HG02763 (cell line): ENCODE data around the gene TLE3.

Source experiments
- ATAC-seq: cut with Tn5 transposase; IDR thresholded peaks from one replicate; pipeline ENCODE4 v1.9.1; 2021; ENCODE audit warnings: mild to moderate bottlenecking, moderate library complexity; ENCODE audit not compliant: unreplicated experiment

Gene TLE3

DNA sequence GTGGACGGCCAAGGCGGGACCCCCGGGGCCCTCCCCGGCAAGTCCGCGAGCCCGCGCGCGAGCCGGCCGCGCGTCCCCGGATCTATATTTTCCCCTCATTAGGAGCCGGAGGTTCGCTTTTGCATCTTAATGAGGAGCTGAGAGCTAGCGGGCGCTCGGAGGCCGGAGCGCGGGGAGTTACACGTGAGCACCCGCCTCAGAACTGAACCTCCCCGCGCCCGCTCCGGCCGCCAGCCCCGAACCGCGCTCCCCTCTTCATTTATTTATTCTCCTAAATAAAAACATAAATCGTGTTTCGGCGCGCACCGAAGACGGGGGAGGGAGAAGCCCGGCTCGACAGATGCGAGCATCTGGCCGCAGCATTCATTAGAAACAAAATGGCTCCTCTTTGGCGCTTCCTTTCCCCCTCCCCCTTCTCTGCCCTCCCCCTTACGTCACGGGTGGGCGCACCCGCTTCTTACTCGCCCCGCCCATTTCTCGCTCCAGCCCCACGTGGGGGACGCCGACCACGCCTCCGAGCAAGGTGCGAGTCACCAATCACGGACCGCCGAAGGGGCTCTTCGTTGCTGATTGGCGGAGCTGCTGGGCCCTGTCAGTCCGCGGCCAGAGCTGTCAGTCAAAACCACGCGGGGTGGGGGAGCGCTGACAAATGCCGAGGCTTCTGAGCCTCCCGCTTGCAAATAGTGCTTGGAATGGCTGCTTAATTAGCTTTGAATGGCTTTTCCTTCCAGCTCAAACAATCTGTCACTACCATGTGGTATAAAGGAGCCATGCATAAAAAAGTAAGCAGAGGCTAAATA is 1.6 kb upstream of the TLE3 start:
- ATAC-seq, result peak; percentile 57

DNA sequence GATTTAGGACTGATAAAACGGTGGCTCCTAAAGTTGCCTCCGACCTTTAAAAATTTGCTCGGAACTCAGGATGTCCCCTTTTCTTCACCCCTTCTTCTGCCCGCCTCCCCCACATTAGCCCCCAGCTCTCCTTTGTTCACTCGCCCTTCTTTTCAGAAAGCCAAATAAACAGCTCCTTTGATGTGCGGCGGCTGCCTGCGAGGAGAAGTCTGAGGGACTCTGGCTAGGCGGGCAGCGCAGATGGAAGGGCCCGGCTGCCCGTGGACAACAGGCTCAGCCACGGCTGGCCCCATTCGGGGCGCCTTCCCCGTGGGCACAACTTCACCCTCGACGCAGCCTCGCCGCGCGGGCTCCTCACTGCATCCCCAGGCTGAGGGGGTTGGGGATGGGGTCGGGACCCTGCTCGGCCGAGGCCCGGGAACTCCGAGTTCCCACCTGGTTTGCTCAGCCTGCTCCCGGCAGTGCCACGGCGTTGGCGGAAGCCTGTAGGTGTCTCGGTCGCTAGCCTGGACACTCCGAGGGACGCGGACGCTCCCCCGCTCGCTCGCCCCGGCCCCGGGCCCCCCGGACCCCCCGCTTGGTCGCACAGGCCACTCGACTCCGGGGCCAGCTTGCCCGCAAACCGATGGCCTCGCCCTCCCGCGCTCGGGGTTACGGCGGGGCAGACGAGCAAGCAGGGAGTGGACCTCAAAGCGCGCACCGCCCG is 897 bp upstream of the TLE3 start:
- ATAC-seq, result no peak

DNA sequence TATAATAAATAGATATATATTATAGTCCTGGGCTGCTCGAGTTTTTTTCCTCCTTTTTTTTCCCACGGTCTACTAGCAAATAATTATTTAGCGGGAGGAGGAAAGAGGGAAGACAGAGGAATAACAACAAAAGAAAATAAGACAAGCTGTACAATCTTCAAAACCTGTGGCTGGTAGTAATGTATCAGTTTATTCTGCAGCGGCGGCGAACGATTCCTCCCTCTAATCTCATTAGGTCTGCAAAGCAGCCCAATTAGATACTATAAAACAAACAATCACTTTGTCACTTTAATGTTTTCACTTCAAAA is 390 bp upstream of the TLE3 start:
- no peak for ATAC-seq

DNA sequence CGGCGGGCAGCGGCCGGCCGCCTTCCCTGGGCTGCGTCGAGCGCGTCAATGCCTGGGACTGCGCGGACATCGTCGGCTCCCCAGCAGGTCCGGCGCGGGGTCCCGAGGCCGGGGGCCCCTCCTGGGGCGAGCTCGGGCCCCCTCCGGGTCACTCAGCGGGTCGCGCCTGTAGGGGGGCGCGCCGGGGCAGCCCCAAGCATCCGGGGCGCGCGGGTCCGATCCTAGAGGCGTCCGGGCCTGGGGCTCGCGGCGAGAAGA is 725 bp downstream of the TLE3 start:
- no peak for ATAC-seq

DNA sequence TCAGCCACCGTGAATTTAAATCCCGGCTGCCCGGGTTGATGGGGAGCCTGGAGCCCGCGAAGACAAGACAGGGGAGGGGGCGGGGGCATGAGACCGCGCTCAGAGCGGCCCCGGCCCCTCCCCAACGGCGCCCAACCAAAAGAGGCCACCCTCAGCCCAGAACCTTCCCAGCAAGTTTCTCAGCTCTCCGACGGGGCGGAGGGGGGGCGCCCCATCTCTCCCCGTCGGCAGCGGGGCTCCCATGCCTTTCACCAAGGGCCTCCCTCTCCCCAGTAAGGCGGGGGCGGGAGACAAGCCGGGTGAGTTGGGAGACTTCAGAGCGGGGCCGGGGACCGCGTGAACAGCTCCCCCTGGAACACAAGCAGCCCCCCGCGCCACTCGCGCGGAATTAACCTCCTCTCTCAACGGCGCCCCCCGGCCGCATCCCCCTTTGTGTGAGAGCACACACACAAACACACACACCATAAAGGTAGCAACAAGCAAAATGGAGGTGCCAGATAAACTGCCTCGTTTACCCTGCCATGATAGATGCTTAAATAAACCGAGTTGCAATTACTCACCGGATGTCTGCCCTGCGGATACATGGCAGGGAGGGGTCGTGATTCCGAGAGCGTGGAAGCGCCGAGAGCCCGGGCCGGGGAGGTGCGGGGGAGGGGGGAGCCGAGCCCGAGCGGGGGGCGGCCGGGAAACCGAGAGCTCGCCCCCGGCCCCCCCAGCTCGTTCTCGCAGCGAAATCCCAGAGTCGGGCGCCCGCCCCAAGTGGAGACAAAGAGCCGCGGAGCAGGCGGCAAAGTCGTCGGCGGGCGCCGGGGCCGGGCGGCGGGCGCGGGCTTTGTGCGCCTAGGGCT is 1.3 kb downstream of the TLE3 start:
- ATAC-seq, result no peak

DNA sequence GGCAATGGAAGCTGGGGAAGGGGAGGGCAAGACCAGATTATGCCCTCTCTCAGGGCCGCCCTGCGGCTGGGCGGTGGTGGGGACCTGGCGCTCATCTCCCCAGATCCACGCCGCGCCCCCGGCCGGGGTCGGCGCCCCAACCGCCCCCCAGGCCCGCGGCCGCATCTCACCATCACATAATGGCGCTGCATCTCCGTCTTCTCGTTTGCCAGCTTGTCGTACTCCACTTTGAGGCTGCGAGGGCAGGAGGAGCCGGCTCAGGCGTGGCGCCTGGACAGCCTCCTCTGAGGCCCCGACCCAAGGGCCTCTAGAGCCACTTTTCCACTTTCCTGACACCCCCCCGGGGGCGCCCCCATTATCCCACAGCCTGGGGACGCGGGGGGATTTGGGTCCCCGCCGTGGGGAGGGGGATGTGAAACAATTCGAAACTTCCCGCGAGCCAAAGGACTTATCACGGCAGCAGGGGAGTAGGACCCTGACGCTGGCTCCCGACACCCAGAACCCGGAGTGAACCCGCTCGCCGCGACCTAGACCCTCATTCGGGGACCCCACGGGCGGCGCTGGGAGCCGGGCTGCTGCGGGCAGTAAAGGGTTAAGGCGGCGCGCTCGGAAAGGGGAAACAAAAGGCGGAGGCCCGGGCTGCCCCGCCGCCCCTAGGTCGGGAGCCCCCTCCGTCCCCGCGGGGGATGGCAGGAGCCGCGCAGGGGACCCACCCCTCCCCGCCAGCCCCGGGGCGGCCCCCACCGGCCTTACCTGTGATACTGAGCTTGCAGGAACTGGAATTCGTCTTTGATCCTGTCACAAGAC is 2.1 kb downstream of the TLE3 start:
- ATAC-seq, result no peak

DNA sequence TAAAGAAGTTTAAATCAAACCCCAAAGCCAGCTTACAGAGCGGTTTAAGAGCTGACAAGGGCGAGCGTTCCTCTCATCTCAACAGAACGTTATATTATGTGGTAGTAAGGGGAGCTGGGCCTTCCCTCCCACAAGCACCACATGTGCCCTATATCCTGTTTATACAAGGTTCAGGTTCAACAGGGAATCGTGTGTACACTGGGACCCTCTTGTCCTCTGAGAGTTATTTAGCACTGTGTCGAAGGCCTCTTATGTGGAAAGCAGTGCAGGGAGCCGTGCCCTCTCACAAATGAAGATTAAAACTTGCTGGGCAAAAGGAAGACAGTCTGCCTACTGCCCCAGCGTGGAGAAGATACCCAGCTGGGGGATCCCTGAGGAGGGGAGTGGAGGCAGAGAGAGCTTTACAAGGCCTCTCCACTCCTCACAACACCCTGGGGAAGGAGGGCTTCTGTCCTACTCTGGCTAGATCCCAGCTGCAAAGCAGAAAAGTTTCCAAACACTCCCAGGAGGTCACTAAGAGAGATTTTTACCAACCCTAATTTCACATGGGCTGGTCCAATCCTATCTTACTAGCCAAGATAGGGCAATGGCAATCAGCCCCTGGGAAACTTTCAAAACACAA is 2.9 kb downstream of the TLE3 start:
- no peak for ATAC-seq

DNA sequence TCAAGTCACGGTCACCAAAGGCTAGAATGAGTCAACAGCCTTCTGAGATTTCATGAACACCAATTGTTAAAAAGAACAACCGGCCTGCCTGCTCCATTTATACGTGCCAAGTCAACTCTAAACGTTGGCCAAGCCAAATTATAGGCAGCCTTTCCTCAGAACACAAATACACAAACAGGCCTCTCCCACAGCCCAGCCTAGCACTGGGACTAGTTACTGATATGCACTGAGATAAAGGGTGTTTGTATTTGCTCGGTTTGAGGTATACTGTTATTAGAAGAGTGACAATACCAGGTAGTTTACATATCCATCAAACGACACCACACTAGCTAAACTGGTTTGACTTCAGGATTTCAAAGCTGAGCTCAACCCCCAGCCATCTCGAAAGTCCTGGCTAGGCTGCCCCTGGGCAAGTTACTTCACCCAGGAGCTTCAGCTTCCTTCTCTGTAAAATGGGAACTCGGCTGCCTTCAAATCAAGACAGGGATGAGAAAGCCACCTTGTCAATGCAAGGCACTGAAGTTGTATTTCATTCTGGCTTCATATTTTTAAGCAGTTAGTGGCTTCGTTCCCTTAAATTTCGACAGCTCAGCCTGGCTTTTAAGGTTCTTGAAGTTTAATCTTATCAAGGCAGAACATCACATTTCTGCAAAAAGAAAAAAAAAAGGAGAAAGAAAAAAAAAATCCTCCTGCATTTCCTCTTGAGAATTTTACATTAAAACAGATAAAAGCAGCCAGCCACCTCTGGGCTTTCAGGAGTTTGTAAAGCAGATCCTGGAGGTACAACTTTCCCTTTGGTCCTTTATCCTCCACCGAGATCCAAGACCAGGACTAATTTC is 4.0 kb downstream of the TLE3 start:
- no peak for ATAC-seq

DNA sequence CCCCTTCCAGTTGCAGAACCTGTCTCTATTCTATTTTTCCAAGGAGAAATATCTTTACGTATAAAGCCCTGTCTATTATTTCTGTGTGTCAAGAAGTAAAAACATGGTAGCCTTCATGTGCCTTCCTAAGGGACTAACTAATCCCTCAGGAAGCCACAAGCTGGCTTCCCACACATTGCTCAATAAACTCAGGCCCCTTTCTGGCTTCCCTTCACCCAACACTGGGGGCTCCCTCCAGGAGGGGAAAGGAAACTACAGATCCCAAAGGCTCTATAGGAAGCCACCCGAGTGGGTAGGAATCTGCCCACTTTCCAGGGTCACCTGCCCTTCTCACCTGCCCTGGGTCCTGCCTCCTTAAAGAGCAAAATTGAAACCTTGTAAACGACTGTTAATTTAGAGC is 4.6 kb downstream of the TLE3 start:
- ATAC-seq, result no peak

DNA sequence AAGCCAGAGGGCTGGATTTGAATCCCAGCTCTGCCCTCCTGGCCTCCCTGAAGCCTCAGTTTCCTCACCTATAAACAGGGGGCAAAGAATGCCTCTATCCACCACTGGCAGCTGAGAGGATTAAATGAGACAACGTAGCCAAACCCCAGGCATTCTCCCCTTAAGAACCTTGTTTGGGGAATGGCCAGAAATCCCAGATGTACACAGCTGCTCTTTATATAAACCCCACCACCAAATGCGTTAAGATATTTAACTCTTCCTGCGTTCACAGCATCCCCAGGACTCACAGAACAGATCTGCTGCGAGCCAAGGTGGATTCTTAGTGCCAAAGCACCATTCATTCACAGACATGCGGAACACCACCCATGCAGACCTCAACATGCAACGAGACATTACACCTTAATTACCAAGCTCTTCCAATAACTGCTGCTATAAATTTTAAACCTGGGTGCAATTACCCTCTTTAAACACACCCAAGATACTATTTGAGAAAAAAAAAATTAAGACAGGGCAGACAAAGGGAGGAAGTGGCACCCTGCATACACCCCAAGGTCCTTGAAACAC is 5.2 kb downstream of the TLE3 start:
- ATAC-seq, result no peak

DNA sequence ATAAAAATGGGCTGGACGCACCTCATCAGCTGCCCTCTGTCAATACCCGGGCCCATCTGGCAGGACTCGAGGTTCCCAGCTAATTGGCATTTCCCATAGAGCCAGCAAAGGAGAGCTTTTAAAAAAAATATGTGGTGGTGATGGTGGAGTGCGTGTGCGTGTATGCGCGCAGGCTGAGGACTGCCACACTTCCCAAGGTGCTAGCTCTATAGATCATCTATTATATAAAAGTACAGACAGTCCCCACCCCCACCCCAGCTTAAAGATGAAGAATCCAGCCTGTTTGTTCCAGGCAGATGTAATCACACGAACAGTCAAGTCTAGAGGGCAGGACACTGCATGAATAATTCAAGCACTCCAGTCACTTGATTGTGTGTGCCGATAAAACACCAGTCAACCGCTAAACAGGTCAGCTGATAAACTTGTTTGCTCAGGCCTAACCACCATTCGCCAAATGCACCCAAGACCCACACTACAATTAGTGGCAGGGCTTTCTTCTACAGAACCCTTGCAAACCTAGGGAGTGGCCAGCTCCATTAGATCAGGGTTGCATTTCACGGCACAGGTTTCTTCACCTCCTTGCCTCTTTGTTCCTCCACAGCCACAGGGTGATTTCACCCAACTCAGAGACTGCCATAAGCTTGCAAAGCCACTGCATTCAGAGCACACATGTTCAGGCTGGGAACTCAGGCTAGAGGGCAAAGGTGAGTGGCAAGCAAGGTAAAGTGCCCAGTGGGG is 5.8 kb downstream of the TLE3 start:
- ATAC-seq, result no peak

DNA sequence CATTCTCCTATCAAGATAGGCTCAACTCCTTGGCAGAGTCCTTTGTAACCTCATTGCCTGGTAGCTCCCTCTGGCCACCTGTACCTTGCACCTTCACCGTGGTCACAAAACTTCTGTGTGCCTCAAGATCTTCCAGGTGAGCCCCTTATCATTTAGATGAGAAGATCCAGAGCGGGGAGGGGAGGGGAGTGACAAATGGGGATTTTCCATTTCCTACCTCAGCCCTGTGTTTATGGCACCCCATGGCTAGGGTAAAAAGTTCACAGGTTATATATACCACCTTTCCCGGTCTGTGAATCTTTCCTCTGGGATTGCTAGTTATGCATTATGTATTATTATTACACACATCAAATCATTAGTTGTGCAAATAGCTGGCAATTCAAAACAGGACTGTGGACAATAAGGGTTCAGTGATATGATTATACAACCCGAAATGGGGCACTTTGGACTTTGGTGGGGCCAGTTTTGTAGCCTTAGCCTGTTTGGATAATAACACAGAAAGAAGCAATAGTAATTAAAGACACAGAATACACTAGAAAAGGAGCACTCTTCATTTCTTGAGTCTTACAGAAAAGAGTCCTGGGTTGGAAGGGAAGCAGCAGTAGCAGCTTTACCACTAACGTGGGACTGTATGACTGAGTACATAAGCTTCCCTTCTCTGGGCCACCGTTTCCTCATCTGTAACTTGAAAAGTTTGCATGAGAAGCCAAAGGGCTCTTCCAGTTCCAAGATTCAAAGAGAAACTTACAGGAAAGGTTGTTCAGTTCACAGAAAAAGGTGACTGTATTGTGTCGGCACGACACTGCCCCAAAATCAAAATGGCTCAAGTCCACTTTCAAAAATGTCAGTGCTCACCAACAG is 7.1 kb downstream of the TLE3 start:
- no peak for ATAC-seq

DNA sequence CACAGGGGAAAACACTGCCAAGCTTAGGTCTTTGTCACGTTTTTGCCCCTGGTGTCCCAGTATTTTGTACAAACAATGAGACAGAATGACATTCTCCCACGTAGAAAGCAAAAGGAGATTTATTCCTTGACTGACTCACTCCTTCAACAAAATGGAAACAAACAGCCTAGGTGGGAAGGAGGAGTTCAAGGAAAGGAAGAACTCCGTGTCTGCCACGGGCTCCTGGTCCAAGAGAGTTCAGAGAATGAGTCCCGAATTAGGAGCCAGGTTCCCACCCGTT is 8.1 kb downstream of the TLE3 start:
- no peak for ATAC-seq

DNA sequence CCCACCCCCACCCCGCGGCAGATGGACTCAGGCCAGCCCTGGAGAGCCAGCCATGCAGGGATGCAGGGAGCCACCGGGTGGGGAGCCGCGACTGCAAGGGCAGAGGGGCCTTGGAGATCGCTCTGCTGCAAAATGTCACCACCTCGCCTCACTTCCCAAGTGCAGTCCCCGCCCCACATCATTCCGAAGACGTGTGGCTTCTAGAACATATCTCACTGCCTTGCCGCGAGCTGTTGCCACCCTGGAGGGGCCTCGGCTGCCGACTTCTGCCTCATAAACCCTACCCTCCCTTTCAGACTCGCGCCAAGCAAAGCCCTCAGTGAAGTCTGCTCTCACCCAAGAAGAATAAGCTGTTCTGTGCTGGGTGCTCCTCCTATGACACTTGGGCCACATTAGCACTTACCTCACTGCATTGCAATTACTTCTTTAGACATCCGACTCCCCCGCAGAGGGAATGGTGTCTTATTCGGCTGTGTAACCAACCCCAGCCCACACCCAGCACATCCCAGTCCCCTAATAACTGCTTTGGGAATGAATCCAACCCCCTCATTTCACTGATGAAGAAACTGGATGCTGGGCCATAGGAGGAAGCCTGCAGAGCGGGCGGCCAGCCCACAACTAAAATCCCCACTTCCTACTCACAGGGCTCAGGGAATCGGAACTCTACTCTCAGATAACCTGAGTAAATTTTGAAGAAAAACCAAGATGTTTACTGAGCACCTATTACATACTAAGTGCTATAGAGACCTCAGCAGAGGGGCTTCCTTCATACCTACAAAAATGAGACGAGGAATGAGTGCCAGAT is 8.6 kb downstream of the TLE3 start:
- no peak for ATAC-seq

DNA sequence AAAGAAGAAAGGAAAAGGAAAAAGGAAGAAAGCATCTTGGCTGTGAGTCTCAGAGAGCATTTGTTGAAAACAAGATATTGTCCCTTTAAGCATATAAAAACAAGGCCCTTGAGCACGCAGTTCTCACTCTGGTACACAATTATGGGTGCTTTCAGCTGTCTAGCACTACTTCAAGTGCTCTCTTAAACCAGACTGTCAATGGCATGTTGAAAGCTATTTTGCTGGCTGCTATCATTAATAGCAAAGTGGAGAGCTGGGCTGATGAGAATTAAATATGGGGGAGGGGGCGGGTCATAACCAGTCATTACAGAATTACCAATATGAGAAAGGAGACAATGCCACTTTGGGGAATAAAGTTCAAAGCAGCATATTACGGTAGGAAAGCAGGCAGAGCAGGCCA is 9.3 kb downstream of the TLE3 start:
- ATAC-seq, result no peak

DNA sequence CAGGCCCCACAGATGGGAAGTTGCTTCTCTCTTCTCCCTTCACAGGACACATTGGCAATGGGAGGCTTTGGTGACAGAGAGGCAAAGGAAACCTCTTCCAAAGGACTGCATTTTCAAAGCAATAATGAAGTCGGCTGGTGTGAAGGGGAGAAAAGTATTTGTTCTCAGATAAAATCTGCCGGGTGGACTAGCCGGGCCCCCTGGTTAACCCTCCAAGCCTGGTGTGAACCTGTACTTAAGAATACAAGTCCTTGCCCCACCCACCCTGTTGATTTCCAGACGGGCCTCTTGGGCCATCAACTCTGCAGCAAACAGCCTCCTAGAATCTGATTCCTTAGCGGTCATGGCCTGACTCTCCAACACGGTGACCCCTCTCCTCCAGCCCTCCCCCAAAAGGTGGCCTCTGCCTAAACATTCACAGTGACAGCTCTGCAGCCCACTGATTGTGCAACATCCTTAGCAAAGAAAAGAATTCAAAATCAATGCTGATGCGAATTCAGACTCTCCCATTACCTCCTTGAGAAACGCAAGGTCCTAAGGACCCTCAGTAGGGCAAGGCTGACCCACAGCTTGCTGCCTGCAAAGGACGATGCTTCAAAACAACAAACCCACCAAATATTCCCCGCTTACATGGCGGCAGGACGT is 9.9 kb downstream of the TLE3 start:
- no peak for ATAC-seq

DNA sequence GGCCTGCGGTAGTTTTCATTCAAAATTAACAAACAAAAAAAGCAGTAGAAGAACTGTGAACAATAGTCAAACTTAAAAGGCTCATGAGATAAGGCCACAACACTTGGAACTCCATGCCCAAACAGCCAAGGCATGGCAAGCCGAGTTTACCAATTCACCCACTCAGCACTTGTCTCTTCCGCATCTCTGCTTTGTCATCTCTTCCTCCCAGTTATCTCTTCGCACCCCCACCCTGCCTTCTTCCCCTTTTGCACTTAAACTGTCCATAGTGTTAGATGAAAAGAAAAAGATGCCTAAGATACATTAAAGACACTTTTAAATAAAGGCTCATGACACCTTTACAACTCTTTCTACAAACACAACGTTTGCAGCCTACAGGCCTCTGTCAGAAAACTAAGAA is 11.1 kb downstream of the TLE3 start:
- ATAC-seq, result no peak
